Thyroid gland (tissue), 4 donors: ENCODE results near the gene GRM4.

Experiments
- POLR2A ChIP-seq, 2 donors: fragments of 450-650 bp; IDR thresholded peaks; one replicate each; pipeline ENCODE4 v1.6.1; 2017; ENCODE audit warnings: antibody characterized with exemption in 2 of 2, mild to moderate bottlenecking in 2 of 2, moderate library complexity in 1 of 2
- TF ChIP-seq, protein P1 (sequence below), 6 experiments: fragments of 200-600 bp in 3 of 6; fragments of 450-650 bp in 3 of 6; sonication (generic) in 3 of 6; IDR thresholded peaks; one replicate each; pipeline ENCODE4 v1.5.1; 2016 to 2019; ENCODE audit warnings: antibody characterized with exemption in 6 of 6, mild to moderate bottlenecking in 2 of 6, inconsistent platforms in 1 of 6, moderate library complexity in 1 of 6

DNA sequence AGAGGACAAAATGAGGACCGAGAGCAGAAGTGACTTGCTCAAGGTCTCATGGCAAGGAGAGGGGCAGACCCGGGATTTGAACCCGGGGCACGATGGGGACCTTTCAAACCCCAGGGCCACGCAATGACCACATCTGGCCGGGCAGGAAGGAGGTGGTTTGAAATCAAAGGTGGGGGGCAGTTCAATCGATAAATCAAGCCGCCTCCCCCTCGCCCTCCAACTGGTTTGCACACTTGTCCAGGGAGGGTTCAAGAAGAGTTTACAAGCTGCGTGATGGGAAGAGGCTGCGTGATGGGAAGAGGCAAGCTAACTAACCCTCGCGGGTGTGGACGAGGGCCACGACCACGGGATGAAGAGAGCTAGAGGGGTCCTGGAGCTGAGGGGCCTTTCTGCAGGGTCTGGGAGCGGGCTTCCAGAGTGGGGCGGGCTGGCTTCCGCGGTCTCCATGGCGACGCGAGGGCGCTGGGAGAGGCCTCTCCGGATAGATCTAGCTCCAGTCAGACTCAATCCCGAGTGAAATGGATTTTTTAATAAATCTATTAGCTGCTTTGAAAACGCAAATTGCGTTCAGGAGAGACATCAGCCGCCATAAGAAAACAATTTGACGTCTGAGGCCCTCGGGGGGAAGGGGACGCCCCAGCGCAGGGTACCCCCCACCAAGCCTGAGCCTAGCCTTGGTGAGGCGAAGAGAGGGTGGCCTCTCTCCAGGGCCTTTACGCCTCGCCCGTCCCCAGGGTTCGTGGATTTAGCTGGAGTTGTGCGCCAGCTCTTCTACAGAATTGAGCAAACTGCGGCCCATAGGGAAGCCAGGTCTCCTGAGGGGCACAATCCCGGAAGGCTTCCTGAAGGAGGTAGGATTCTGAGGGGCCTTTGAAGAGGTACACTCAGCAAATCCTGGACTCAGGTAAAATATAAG, 143.9 kb downstream of the GRM4 start:
- TF ChIP-seq, protein P1, sequence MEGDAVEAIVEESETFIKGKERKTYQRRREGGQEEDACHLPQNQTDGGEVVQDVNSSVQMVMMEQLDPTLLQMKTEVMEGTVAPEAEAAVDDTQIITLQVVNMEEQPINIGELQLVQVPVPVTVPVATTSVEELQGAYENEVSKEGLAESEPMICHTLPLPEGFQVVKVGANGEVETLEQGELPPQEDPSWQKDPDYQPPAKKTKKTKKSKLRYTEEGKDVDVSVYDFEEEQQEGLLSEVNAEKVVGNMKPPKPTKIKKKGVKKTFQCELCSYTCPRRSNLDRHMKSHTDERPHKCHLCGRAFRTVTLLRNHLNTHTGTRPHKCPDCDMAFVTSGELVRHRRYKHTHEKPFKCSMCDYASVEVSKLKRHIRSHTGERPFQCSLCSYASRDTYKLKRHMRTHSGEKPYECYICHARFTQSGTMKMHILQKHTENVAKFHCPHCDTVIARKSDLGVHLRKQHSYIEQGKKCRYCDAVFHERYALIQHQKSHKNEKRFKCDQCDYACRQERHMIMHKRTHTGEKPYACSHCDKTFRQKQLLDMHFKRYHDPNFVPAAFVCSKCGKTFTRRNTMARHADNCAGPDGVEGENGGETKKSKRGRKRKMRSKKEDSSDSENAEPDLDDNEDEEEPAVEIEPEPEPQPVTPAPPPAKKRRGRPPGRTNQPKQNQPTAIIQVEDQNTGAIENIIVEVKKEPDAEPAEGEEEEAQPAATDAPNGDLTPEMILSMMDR (IDR thresholded peaks at IDR 0.05): no peak
- TF ChIP-seq POLR2A (IDR thresholded peaks at IDR 0.05): no peak
